ENCODE data around the gene EGFL7.

- TF ChIP-seq CTCF (IDR thresholded peaks at IDR 0.05), result no peak
- TF ChIP-seq POLR2A (IDR thresholded peaks at IDR 0.05), result no peak
Observed at GRCh38 chr9:136679431-136679941, 16.8 kb downstream of the EGFL7 start.
